K562 (cell line): ENCODE data around the gene IL4R. TPM values are rescaled to one million over a fixed set of nuclear protein-coding genes. Genes with fewer than 3 reads are reported as not detected.

ENCODE experiments used
- CAMTA2 ChIP-seq: fragments of 250-450 bp; sonication (Bioruptor Pico); conservative IDR thresholded peaks from 2 replicates; pipeline ENCODE4 v1.5.1; 2022
- FUS ChIP-seq: fragments of 200-400 bp; formaldehyde crosslinking; optimal IDR thresholded peaks from 2 replicates; pipeline ENCODE3; 2017; ENCODE audit warnings: low read depth, low read length
- GATA2 ChIP-seq: sonication (generic); formaldehyde crosslinking; IDR thresholded peaks from 2 replicates; pipeline ENCODE4 v1.4.0; 2020; ENCODE audit warnings: mild to moderate bottlenecking, missing genetic modification reagents
- HIVEP1 ChIP-seq: fragments of 250-450 bp; sonication (Bioruptor Pico); IDR thresholded peaks from 2 replicates; pipeline ENCODE4 v1.4.0; 2020; ENCODE audit warnings: mild to moderate bottlenecking
- NFIC ChIP-seq: fragments of 450-650 bp; IDR thresholded peaks from 2 replicates; pipeline ENCODE4 v1.6.1; 2017; ENCODE audit warnings: mild to moderate bottlenecking, inconsistent platforms
- PRPF4 ChIP-seq: fragments of 200-400 bp; formaldehyde crosslinking; IDR thresholded peaks from one replicate; pipeline ENCODE4 v1.6.1; 2017; ENCODE audit warnings: low read length, low read depth, mild to moderate bottlenecking; ENCODE audit not compliant: insufficient read depth, poor library complexity, severe bottlenecking
- RAD21 ChIP-seq, 2 experiments: fragments of 250-450 bp in 1 of 2; fragments of 450-650 bp in 1 of 2; sonication (Bioruptor Pico) in 1 of 2; formaldehyde crosslinking in 1 of 2; IDR thresholded peaks in 1 of 2; conservative IDR thresholded peaks in 1 of 2; 2 replicates each; pipeline versions ENCODE4 v1.4.0 to v1.8.0; 2020 to 2022; ENCODE audit warnings: mild to moderate bottlenecking in 2 of 2, moderate library complexity in 1 of 2
- SIN3B ChIP-seq: fragments of 450-650 bp; IDR thresholded peaks from 2 replicates; pipeline ENCODE4 v1.6.1; 2017; ENCODE audit warnings: low read depth, mild to moderate bottlenecking, moderate library complexity
- SMC3 ChIP-seq: conservative IDR thresholded peaks from 2 replicates; pipeline ENCODE4 v1.6.1; 2011; ENCODE audit warnings: low read depth, low read length, improper control_type of control experiment; ENCODE audit not compliant: insufficient read depth
- SREBF2 ChIP-seq: sonication (generic); formaldehyde crosslinking; IDR thresholded peaks from 2 replicates; pipeline ENCODE4 v1.4.0; 2020; ENCODE audit warnings: mild to moderate bottlenecking, missing genetic modification reagents
- polyA plus RNA-seq, 8 experiments: library from polyadenylated mRNA; depleted of rRNA in 4 of 8; stranded (reverse) in 5 of 8; unstranded in 3 of 8; fragments of >200 nt; fragmentation: Nextera tagmentation in 2 of 8; fragmentation: Illumina TruSeq in 1 of 8; extraction: Ambion mirVana in 2 of 8; extraction: Trizol in 1 of 8; gene quantifications; 2 replicates each; pipeline versions ENCODE4 v1.2.1 to v1.2.3, GENCODE V29; 2011 to 2014; ENCODE audit warnings: inconsistent platforms in 1 of 8, missing spikeins in 1 of 8
- total RNA-seq, 7 experiments: library from RNA; depleted of rRNA in 6 of 7; stranded (reverse); fragments of >200 nt in 6 of 7; fragmentation: Illumina TruSeq in 2 of 7; extraction: Trizol in 2 of 7; gene quantifications; 2 replicates each; pipeline versions ENCODE4 v1.2.1 to v1.2.3, GENCODE V29; 2011 to 2021; ENCODE audit warnings: low replicate concordance in 1 of 7
- TF ChIP-seq, protein P1 (sequence below): sonication (generic); formaldehyde crosslinking; IDR thresholded peaks from 2 replicates; pipeline ENCODE4 v1.8.1; 2023; ENCODE audit warnings: missing genetic modification reagents, mild to moderate bottlenecking, borderline replicate concordance
- TF ChIP-seq, protein P2 (sequence below), 3 experiments: IDR thresholded peaks in 2 of 3; conservative IDR thresholded peaks in 1 of 3; 2 replicates each; pipeline ENCODE4 v1.5.1; 2011 to 2012; ENCODE audit warnings: low read length in 3 of 3, mild to moderate bottlenecking in 3 of 3, control low read depth in 2 of 3, improper control_type of control experiment in 1 of 3, inconsistent platforms in 1 of 3, low read depth in 1 of 3, mixed read lengths in 1 of 3, moderate library complexity in 1 of 3; ENCODE audit not compliant: insufficient read depth in 2 of 3
- TF ChIP-seq, protein P3 (sequence below): IDR thresholded peaks from 2 replicates; pipeline ENCODE4 v1.6.1; 2014; ENCODE audit warnings: antibody characterized with exemption
- TF ChIP-seq, protein P4 (sequence below): fragments of 450-650 bp; IDR thresholded peaks from 2 replicates; pipeline ENCODE4 v1.6.1; 2016
- TF ChIP-seq, protein P5 (sequence below): fragments of 250-450 bp; sonication (Bioruptor Pico); IDR thresholded peaks from 2 replicates; pipeline ENCODE4 v1.5.0; 2020; ENCODE audit warnings: mild to moderate bottlenecking

Gene IL4R
- total and polyA plus RNA-seq, 9 of the 15 experiments (the other 6 are each of a cell fraction or from before 2014, with no cell fraction given): 0.17 to 5.8 (median 3.3) TPM

DNA sequence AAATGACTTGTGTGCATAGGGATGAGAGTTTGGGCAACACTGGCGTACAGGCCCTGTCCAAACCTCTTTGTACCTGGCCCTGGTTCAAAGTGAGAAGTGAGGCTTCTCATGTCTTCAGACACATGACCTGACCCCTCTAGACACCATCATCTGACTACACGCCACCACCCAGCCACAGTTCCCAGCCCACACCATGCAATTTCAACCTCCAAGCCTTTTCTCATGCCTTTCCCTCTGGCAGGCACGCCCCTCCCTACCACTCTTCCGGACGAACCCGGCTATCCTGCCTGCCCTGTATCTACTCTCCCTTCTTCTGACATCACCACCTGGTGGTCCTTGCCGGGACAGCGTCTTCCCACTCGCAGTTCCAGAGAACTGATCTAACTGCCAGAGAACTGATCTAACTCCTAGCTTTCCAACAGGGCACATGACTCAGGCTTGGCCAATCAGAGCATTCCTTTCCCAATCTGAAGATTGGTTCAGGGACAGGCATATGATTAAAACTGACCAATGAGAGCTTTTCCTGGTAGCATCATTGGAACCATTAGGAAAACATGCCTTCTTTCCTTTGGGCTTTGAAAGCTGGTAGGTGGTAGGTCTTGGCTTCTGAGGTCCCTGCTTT is 61.1 kb downstream of the IL4R start (continued):
- TF ChIP-seq, protein P1, sequence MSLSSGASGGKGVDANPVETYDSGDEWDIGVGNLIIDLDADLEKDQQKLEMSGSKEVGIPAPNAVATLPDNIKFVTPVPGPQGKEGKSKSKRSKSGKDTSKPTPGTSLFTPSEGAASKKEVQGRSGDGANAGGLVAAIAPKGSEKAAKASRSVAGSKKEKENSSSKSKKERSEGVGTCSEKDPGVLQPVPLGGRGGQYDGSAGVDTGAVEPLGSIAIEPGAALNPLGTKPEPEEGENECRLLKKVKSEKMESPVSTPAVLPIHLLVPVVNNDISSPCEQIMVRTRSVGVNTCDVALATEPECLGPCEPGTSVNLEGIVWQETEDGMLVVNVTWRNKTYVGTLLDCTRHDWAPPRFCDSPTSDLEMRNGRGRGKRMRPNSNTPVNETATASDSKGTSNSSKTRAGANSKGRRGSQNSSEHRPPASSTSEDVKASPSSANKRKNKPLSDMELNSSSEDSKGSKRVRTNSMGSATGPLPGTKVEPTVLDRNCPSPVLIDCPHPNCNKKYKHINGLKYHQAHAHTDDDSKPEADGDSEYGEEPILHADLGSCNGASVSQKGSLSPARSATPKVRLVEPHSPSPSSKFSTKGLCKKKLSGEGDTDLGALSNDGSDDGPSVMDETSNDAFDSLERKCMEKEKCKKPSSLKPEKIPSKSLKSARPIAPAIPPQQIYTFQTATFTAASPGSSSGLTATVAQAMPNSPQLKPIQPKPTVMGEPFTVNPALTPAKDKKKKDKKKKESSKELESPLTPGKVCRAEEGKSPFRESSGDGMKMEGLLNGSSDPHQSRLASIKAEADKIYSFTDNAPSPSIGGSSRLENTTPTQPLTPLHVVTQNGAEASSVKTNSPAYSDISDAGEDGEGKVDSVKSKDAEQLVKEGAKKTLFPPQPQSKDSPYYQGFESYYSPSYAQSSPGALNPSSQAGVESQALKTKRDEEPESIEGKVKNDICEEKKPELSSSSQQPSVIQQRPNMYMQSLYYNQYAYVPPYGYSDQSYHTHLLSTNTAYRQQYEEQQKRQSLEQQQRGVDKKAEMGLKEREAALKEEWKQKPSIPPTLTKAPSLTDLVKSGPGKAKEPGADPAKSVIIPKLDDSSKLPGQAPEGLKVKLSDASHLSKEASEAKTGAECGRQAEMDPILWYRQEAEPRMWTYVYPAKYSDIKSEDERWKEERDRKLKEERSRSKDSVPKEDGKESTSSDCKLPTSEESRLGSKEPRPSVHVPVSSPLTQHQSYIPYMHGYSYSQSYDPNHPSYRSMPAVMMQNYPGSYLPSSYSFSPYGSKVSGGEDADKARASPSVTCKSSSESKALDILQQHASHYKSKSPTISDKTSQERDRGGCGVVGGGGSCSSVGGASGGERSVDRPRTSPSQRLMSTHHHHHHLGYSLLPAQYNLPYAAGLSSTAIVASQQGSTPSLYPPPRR (CRISPR knock-in tag): no peak
- TF ChIP-seq HIVEP1: no peak
- TF ChIP-seq SIN3B: no peak
- 0 out of 2 replicates have a peak, but pooled peaks have one; percentile 9 for TF ChIP-seq NFIC
- TF ChIP-seq GATA2: no peak
- TF ChIP-seq, protein P2, sequence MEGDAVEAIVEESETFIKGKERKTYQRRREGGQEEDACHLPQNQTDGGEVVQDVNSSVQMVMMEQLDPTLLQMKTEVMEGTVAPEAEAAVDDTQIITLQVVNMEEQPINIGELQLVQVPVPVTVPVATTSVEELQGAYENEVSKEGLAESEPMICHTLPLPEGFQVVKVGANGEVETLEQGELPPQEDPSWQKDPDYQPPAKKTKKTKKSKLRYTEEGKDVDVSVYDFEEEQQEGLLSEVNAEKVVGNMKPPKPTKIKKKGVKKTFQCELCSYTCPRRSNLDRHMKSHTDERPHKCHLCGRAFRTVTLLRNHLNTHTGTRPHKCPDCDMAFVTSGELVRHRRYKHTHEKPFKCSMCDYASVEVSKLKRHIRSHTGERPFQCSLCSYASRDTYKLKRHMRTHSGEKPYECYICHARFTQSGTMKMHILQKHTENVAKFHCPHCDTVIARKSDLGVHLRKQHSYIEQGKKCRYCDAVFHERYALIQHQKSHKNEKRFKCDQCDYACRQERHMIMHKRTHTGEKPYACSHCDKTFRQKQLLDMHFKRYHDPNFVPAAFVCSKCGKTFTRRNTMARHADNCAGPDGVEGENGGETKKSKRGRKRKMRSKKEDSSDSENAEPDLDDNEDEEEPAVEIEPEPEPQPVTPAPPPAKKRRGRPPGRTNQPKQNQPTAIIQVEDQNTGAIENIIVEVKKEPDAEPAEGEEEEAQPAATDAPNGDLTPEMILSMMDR (IDR thresholded peaks at IDR 0.05 in 2 of 3, conservative IDR thresholded peaks at IDR 0.05 in 1 of 3; ENCODE audit: insufficient read depth in 2 of 3, low read depth in 1 of 3, low read length in 3 of 3): peak; percentile 63 to 73 (median 69)
- TF ChIP-seq SREBF2: no peak
- TF ChIP-seq PRPF4: no peak
- 0 out of 2 replicates have a peak, but pooled peaks have one; percentile 23 for TF ChIP-seq SMC3
- TF ChIP-seq, protein P3, sequence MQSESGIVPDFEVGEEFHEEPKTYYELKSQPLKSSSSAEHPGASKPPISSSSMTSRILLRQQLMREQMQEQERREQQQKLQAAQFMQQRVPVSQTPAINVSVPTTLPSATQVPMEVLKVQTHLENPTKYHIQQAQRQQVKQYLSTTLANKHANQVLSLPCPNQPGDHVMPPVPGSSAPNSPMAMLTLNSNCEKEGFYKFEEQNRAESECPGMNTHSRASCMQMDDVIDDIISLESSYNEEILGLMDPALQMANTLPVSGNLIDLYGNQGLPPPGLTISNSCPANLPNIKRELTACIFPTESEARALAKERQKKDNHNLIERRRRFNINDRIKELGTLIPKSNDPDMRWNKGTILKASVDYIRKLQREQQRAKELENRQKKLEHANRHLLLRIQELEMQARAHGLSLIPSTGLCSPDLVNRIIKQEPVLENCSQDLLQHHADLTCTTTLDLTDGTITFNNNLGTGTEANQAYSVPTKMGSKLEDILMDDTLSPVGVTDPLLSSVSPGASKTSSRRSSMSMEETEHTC: no peak
- TF ChIP-seq, protein P4, sequence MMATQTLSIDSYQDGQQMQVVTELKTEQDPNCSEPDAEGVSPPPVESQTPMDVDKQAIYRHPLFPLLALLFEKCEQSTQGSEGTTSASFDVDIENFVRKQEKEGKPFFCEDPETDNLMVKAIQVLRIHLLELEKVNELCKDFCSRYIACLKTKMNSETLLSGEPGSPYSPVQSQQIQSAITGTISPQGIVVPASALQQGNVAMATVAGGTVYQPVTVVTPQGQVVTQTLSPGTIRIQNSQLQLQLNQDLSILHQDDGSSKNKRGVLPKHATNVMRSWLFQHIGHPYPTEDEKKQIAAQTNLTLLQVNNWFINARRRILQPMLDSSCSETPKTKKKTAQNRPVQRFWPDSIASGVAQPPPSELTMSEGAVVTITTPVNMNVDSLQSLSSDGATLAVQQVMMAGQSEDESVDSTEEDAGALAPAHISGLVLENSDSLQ: peak; percentile 18; the same call in 1 of the 2 replicates
- TF ChIP-seq RAD21 (CRISPR knock-in tag; conservative IDR thresholded peaks at IDR 0.05 in 1 of 2, IDR thresholded peaks at IDR 0.05 in 1 of 2): peak; percentile 15 to 71; a peak in 2 of 4 replicates
- TF ChIP-seq, protein P5, sequence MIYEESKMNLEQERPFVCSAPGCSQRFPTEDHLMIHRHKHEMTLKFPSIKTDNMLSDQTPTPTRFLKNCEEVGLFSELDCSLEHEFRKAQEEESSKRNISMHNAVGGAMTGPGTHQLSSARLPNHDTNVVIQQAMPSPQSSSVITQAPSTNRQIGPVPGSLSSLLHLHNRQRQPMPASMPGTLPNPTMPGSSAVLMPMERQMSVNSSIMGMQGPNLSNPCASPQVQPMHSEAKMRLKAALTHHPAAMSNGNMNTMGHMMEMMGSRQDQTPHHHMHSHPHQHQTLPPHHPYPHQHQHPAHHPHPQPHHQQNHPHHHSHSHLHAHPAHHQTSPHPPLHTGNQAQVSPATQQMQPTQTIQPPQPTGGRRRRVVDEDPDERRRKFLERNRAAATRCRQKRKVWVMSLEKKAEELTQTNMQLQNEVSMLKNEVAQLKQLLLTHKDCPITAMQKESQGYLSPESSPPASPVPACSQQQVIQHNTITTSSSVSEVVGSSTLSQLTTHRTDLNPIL (CRISPR knock-in tag): no peak
- no peak for TF ChIP-seq CAMTA2
- TF ChIP-seq FUS: no peak
